ENCODE results near the gene NFKBIZ.

DNA sequence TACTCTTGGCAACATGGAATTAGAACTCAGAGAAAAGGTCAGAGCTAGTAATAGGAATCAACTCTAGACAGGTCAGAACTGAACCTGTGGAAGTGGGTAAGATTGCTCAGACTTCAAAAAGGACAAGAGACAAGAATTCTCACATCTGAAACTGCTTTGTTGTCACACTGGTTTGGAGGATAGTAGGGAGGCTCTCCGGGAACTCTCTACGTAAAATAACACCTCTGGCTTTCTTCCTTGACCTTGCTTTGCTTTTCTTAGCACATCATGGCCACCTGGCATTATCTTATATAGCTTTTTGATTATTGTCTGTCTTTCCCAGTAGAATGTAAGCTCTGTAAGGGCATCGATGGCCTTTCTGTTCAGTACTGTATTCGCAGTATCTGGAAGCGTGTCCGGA is 13.2 kb upstream of the NFKBIZ start:
- TF ChIP-seq, protein P1, sequence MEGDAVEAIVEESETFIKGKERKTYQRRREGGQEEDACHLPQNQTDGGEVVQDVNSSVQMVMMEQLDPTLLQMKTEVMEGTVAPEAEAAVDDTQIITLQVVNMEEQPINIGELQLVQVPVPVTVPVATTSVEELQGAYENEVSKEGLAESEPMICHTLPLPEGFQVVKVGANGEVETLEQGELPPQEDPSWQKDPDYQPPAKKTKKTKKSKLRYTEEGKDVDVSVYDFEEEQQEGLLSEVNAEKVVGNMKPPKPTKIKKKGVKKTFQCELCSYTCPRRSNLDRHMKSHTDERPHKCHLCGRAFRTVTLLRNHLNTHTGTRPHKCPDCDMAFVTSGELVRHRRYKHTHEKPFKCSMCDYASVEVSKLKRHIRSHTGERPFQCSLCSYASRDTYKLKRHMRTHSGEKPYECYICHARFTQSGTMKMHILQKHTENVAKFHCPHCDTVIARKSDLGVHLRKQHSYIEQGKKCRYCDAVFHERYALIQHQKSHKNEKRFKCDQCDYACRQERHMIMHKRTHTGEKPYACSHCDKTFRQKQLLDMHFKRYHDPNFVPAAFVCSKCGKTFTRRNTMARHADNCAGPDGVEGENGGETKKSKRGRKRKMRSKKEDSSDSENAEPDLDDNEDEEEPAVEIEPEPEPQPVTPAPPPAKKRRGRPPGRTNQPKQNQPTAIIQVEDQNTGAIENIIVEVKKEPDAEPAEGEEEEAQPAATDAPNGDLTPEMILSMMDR (conservative IDR thresholded peaks at IDR 0.05; ENCODE audit: low read length) = no peak
- TF ChIP-seq EZH2phosphoT487 (IDR thresholded peaks at IDR 0.05; ENCODE audit: borderline replicate concordance, low read depth, low read length) = no peak
